Measurements from ENCODE around the gene ARID4B.
A peak's percentile ranks its signal among the peaks of the same experiment; 100 is the strongest.

ARID4B gene

DNA sequence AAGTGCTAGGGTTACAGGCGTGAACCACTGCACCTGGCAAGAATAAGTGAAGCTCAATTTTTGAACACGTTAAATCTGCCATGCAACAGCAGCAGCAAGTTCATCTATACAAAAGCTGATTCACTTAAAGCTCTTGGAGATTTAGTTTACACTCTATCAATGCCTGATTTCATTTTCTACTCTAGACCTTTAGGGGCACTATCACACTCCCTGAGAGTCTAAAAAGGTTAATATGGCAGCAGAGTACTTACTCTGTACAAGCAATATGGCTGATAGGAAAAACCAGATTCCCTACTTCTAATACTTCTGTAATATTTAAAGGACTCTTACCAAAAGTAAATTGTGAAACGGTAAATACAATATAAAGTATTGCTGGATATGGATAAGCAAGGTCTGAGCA lies 171.7 kb downstream of the ARID4B start:
- Mint-ChIP-seq H3K36me3 (peaks cover 35% of the 10 kb centered on the region), H3K9me3 (no peaks in the 10 kb centered on the region), H3K27ac (no peak overlapping the region), H3K4me3 (no peak overlapping the region), H3K27me3 (no peaks in the 10 kb centered on the region), H3K4me1 (peaks cover 26% of the 10 kb centered on the region)
- CTCF ChIA-PET = interaction anchor here (0.8 kb wide), 1 partner anchor 9 kb away, joined by 4 read pairs; no protein-coding TSS in a partner anchor
- no peak for DNase-seq

DNA sequence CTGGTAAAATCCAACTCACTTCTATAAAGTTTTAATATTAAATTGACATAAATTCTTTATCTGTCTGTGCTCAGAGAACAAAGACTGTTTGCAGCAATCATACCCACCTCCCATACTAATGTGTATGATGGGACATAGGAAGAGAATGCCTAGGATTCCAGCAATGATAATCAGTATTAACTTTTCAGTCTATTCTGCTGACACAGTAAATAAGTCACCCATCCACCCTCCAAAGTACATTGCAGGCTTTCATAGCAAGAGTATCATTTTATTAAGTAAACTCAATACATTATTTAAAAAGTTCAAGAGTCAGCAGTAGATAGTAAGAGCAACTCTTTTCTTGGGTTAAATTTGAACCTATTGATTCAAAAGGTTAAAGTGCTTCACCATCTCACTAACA lies 175.7 kb downstream of the ARID4B start:
- Mint-ChIP-seq H3K9me3 (no peaks in the 10 kb centered on the region), H3K27ac (no peak overlapping the region), H3K27me3 (no peaks in the 10 kb centered on the region), H3K4me1 (peaks cover 17% of the 10 kb centered on the region), H3K36me3 (peaks cover 39% of the 10 kb centered on the region), H3K4me3 (no peak overlapping the region)
- CTCF ChIA-PET = no interaction called here
- DNase-seq = no peak

DNA sequence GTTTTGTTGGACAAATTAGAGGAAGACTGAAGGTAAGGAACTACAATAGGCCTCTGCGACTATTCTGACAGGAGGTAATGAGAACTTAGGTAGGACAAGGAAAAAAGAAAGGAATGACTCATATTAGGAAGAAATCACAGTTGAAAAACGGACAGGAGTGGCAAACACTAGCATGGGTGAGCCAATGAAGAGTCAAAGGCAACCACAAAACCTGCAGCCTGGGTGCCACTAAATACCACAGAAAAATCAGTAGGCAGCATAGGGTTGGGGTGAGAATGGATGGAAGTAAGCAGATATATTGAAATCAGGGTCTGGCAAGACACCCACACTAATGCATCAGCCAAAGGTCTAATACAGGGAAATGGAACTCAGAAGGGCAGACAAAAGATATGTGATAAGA lies 176.9 kb downstream of the ARID4B start:
- H3K4me1 Mint-ChIP-seq = peaks cover 20% of the 10 kb centered on the region
- no peak for DNase-seq
- CTCF ChIA-PET = no interaction called here
- H3K27ac Mint-ChIP-seq = no peak overlapping the region
- H3K27me3 Mint-ChIP-seq = no peaks in the 10 kb centered on the region
- H3K9me3 Mint-ChIP-seq = no peaks in the 10 kb centered on the region
- H3K36me3 Mint-ChIP-seq = peaks cover 45% of the 10 kb centered on the region
- H3K4me3 Mint-ChIP-seq = no peak overlapping the region

DNA sequence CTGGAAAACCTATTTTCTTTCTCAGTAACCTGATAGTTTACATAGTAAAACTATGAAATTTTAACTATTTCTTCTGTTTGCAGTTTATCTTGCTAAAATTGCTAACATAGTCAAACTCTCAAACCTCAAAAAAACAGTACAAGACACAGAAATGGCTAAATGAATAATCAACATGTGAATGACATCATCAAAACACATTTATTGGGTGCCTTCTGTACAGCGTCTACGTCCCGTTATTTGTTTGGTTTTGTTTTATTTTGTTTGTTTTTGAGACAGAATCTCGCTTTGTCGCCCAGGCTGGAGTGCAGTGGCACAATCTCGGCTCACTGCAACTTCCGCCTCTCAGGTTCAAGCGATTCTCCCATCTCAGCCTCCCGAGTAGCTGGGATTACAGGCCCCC lies 178.2 kb downstream of the ARID4B start:
- Mint-ChIP-seq H3K4me3 (no peak overlapping the region), H3K27me3 (no peaks in the 10 kb centered on the region), H3K36me3 (peaks cover 49% of the 10 kb centered on the region), H3K27ac (no peak overlapping the region), H3K9me3 (no peaks in the 10 kb centered on the region), H3K4me1 (peaks cover 18% of the 10 kb centered on the region)
- CTCF ChIA-PET = no interaction called here
- DNase-seq = no peak

DNA sequence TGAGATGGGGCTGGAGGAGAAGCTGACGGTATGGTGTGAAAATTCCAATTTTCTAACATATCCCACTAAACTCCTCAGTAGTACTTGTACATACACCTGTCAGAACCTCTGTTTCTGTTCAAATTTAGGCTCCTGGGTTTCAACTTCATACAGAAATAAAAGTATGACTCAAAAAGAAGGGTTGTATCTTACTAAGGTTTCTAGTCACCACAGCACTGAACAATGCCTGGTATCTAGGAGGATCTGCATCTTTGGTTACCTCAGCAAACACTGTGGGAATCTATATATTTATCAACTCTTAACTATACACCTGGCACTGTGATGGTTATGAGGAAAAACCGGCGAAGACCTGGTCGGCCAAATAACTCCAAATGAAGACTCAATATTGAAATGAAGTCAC lies 180.7 kb downstream of the ARID4B start:
- H3K27me3 Mint-ChIP-seq = no peaks in the 10 kb centered on the region
- no peak overlapping the region for H3K27ac Mint-ChIP-seq
- CTCF ChIA-PET = interaction anchor here (0.8 to 1.2 kb wide), 3 partner anchors 9 to 14 kb away, joined by 3 to 4 read pairs (median 4); partner anchors contain the start of gene RBM34
- no peak for DNase-seq
- peaks cover 45% of the 10 kb centered on the region for H3K36me3 Mint-ChIP-seq
- H3K4me1 Mint-ChIP-seq = peaks cover 13% of the 10 kb centered on the region
- H3K9me3 Mint-ChIP-seq = no peaks in the 10 kb centered on the region
- no peak overlapping the region for H3K4me3 Mint-ChIP-seq

DNA sequence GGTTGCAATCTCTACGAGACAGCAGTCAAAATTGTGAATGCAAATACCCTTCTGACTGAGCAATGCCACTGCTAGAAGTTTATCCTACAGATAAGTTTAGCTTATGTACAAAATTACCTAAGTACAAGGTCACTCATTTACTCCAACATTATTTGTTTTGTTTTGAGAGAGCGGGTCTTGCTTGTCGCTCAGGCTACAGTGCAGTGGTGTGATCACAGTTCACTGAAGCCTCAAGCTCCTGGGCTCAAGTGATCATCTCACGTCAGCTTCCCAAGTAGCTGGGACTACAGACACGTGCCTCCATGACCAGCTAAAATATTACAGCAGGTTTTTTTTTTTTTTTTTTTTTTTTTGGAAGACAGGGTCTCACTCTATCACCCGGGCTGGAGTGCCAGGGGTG lies 182.3 kb downstream of the ARID4B start:
- Mint-ChIP-seq H3K4me3 (no peak overlapping the region), H3K27ac (no peak overlapping the region), H3K36me3 (peaks cover 53% of the 10 kb centered on the region), H3K9me3 (no peaks in the 10 kb centered on the region), H3K4me1 (peaks cover 6% of the 10 kb centered on the region), H3K27me3 (no peaks in the 10 kb centered on the region)
- no peak for DNase-seq
- CTCF ChIA-PET = interaction anchor here (0.8 kb wide), 1 partner anchor 24 kb away, joined by 3 read pairs; no protein-coding TSS in a partner anchor

DNA sequence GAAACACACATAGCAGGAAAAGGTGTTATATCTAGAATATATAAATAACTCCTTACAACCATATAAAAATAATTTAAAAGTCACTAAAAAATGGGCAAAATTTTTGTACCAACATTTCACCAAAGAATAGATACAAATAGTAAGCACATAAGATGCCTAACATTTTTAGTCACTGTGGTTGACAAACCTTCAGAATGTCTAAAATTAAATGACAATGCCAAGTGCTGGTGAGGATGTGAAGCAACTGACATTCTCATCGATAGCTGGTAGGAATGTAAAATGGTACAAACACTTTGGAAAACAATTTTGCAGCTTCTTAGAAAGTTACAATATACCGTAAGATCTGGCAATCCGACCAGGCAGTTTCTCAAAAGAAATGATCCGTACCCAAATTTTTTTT lies 185.0 kb downstream of the ARID4B start:
- Mint-ChIP-seq H3K36me3 (peaks cover 60% of the 10 kb centered on the region), H3K4me3 (no peak overlapping the region), H3K4me1 (peaks cover 3% of the 10 kb centered on the region), H3K9me3 (no peaks in the 10 kb centered on the region), H3K27ac (no peak overlapping the region), H3K27me3 (no peaks in the 10 kb centered on the region)
- no peak for DNase-seq
- CTCF ChIA-PET = no interaction called here

DNA sequence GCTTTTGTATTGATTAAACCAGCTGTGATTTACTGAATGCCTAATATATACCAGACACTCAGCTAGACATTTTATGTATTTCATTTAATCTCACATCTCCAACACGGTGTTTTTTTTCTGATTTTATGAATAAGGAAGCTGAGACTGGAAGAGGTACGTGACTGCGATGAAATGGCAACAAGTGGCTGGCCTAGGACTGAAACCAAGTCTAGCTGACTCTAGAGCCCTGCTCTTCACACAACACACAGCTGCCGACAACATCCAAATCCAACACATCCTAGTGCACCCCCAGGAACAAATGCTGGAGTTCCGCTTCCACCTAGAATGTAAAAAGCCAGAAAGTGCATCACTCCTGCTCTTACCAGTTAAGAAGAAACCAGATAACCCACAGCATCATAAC lies 188.7 kb downstream of the ARID4B start:
- no peaks in the 10 kb centered on the region for H3K9me3 Mint-ChIP-seq
- CTCF ChIA-PET = no interaction called here
- H3K4me1 Mint-ChIP-seq = no peaks in the 10 kb centered on the region
- no peak for DNase-seq
- H3K27me3 Mint-ChIP-seq = no peaks in the 10 kb centered on the region
- H3K27ac Mint-ChIP-seq = no peak overlapping the region
- H3K36me3 Mint-ChIP-seq = peaks cover 72% of the 10 kb centered on the region
- no peak overlapping the region for H3K4me3 Mint-ChIP-seq

DNA sequence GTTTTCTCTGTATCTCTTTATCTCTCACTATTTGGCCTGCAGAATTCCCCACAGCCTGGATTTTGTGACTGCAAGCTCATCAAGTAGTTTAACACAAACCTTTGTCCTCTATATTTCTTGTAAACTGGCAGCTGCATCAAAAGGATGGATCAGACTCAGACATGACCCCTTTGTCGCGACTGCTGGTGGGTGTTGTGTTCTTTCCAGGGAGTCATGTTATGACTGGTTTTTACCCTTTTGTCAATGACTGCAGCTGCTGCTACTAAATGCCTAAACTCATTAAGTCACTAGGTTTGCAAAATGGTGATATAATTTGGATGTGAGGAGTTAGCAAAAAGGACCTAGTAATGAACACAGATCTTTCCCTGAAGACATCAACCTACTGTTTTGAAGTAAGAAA lies 189.2 kb downstream of the ARID4B start:
- Mint-ChIP-seq H3K4me1 (no peaks in the 10 kb centered on the region), H3K27me3 (no peaks in the 10 kb centered on the region), H3K27ac (no peak overlapping the region), H3K9me3 (no peaks in the 10 kb centered on the region), H3K4me3 (no peak overlapping the region), H3K36me3 (peaks cover 70% of the 10 kb centered on the region)
- no peak for DNase-seq
- CTCF ChIA-PET = no interaction called here

DNA sequence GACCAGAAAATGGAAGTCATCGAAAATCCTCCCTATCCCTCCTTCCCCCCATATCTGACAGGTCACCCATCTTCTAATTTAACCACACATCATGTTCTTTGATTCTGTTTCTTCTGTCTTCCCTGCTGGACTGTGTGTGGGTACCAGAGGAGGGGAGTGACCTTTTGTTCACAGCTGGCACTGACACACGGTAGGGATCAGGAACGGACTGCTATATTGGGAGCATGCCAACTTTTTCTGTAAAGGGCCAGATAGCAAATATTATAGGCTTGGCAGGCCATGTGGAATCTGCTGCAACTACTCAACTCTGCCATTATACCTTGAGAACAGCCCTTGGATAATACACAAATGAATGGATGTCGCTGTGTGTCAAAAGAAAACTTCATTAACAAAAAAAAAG lies 191.9 kb downstream of the ARID4B start:
- H3K27ac Mint-ChIP-seq = no peak overlapping the region
- DNase-seq = no peak
- H3K9me3 Mint-ChIP-seq = no peaks in the 10 kb centered on the region
- no peaks in the 10 kb centered on the region for H3K27me3 Mint-ChIP-seq
- H3K4me3 Mint-ChIP-seq = no peak overlapping the region
- no peaks in the 10 kb centered on the region for H3K4me1 Mint-ChIP-seq
- peaks cover 64% of the 10 kb centered on the region for H3K36me3 Mint-ChIP-seq
- CTCF ChIA-PET = no interaction called here

DNA sequence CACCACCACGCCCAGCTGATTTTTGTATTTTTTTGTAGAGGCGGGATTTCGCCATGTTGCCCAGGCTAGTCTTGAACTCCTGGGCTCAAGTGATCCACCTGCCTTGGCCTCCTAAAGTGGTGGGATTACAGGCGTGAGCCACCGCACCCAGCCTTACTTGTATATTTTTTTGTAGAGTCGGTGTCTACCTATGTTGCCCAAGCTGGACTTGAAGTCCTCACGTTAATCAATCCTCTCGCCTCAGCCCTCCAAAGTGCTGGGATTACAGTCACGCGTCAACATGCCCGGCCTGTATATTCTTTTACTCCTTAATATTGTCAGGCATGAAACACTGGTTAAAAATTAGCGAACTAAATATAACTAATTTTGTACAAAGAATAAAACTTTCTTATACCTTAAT lies 193.8 kb downstream of the ARID4B start:
- Mint-ChIP-seq H3K4me1 (peaks cover 5% of the 10 kb centered on the region), H3K4me3 (no peak overlapping the region), H3K9me3 (no peaks in the 10 kb centered on the region), H3K27ac (no peak overlapping the region), H3K36me3 (peaks cover 54% of the 10 kb centered on the region), H3K27me3 (no peaks in the 10 kb centered on the region)
- CTCF ChIA-PET = no interaction called here
- DNase-seq = no peak

DNA sequence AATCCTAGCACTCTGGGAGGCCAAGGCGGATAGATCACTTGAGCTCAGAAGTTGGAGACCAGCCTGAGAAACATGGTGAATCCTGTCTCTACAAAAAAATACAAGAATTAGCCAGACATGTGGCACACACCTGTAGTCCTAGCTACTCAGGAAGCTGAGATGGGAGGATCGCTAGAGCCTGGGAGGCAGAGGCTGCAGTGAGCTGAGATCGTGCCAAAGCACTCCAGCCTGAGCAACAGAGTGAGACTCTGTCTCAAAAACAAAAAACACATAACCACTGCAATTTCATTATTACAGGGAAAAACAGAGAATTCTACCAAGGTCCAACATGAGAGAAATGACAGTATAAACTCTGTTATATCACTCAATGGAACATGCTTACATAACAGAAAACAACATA lies 194.9 kb downstream of the ARID4B start:
- no peak overlapping the region for H3K27ac Mint-ChIP-seq

DNA sequence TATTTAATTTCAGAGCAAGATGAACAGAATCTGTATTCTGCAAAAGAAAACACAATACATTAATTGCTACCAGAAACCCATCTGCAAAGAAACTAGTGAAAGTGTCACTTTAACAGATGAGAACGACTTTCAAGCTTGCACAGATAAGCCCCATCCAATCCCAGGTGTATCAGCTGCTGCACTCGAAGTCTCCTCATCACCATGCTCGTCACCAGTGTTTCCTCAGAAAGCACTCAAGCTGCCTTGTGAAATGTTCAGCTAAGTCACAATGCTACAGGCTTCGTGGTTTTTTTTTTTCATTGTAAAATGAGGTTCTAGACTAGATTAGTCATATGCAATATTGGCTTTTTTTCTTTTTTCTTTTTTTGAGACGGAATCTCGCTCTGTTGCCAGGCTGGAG lies 196.0 kb downstream of the ARID4B start:
- DNase-seq = no peak
- Mint-ChIP-seq H3K27ac (peak overlapping the region; percentile 70), H3K27me3 (no peaks in the 10 kb centered on the region), H3K9me3 (no peaks in the 10 kb centered on the region), H3K4me1 (peaks cover 19% of the 10 kb centered on the region), H3K36me3 (peaks cover 49% of the 10 kb centered on the region), H3K4me3 (no peak overlapping the region)
- CTCF ChIA-PET = interaction anchor here (1.2 kb wide), 1 partner anchor 29 kb away, joined by 4 read pairs; no protein-coding TSS in a partner anchor

More for the DNA sequence above, 194.9 kb downstream of the ARID4B start:
- no peaks in the 10 kb centered on the region for H3K9me3 Mint-ChIP-seq
- H3K27me3 Mint-ChIP-seq = no peaks in the 10 kb centered on the region
- H3K36me3 Mint-ChIP-seq = peaks cover 46% of the 10 kb centered on the region
- no peak overlapping the region for H3K4me3 Mint-ChIP-seq
- DNase-seq = no peak
- CTCF ChIA-PET = interaction anchor here (1.2 kb wide), 1 partner anchor 30 kb away, joined by 4 read pairs; no protein-coding TSS in a partner anchor
- peaks cover 12% of the 10 kb centered on the region for H3K4me1 Mint-ChIP-seq

DNA sequence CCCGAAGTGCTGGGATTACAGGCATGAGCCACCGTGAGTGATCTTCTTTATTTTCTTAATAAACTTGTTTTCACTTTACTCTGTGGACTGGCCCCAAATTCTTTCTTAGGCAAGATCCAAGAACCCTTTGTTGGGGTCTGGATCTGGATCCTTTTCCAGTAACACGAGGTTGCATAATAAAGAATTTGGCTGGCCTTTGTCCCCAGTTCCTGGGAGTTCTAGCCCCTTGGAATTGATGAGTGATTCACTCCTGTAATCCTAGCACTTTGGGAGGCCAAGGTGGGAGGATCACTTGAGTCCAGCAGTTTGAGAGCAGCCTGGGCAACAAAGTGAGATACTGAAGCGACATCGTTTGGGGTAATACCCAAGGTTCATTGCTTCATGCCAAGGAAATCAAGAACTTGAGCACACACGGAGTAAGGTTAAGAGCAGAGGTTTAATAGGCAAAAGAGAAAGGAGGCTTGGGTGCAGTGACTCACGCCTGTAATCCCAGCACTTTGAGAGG lies 197.2 kb downstream of the ARID4B start:
- H3K36me3 Mint-ChIP-seq = peaks cover 50% of the 10 kb centered on the region
- no peak overlapping the region for H3K27ac Mint-ChIP-seq

DNA sequence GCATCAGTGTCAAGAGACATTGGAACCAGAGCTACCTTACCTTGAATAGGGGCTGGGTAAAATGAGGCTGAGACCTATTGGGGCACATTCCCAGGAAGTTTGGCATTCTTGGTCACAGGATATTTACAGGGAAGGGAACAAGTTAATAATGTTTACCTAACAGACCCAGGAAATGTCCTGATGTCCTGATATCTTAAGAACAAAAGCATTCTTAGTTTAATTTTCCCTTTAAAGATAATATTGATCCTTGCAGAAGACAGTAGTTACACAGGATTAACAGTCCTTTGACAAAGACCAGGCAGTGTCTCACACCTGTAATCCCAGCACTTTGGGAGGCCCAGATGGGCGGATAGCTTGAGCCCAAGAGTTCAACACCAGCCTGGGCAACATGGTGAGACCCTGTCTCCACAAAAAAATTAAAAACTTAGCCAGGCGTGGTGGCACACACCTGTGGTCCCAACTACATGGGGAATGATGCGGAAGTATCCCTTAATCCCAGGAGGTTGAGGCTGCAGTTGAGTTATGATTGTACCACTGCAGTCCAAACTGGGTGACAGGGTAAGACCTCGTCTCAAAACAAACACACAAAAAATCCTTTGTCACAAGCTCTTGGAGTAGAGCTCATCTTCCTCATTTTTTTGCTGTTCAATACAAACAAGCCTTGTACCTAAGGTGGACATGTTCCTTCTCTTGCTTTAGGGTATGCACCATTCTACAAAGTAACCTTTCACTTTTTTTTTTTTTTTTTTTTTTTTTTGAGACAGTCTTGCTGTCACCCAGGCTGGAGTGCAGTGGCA lies 198.0 kb downstream of the ARID4B start:
- Mint-ChIP-seq H3K4me1 (peaks cover 37% of the 10 kb centered on the region), H3K27ac (peak overlapping the region; percentile 98), H3K9me3 (no peaks in the 10 kb centered on the region), H3K27me3 (no peaks in the 10 kb centered on the region), H3K4me3 (no peak overlapping the region), H3K36me3 (peaks cover 44% of the 10 kb centered on the region)
- no peak for DNase-seq
- CTCF ChIA-PET = interaction anchor here (0.7 kb wide), 1 partner anchor 32 kb away, joined by 3 read pairs; no protein-coding TSS in a partner anchor

More for the DNA sequence above, 197.2 kb downstream of the ARID4B start:
- Mint-ChIP-seq H3K9me3 (no peaks in the 10 kb centered on the region), H3K27me3 (no peaks in the 10 kb centered on the region), H3K4me1 (peaks cover 31% of the 10 kb centered on the region), H3K4me3 (no peak overlapping the region)
- DNase-seq = no peak
- CTCF ChIA-PET = no interaction called here
